Fibroblast of skin of back (primary cell): Measurements from ENCODE around the gene MMP24.
A peak's percentile ranks its signal among the peaks of the same experiment; 100 is the strongest.
"Not testable (repeated sequence)": the region's sequence is repeated elsewhere in the genome, so short reads cannot be mapped to it uniquely, and the experiment has no call there.

ENCODE experiments used
- DNase-seq: peaks from one replicate; pipeline ENCODE4 v3.0.0-alpha.2; 2013

The MMP24 gene

DNA sequence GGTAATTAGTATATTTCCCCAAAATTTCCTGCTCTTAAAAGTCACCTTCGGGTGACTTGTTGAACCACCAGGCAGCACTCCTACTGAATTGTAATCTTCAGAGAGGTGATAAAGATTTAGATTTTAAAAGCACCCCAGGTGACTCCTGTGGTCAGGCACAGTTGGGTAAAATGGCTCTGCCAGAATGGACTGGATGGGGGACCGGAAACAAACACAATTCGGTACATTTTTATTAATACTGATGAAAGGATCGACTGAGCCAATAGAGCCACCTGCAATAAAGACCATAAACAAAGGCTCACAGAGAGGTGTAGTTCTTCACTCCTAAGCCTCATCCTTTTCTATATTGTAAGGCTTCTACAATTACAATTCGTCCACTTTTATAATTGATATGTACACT lies 85.3 kb downstream of the MMP24 start:
- DNase-seq: no peak

DNA sequence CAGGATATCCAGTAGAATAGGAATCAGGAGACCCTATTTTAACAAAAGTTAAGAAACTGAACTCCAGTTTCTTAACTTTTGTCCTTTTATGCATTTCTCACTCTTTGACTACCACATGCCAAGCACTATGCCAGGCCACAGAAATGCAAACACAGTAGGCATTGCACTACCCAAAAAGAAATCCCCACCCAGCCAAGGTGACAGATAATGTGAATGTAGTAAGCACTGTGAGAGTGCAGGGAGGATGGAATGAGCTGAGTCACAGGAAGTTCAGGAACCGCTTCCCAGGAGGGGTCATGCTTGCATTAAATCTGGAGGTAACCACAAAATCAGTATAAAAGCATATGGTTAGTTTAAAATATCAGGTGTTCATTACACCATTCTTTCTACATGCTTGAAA lies 85.8 kb downstream of the MMP24 start:
- peak; percentile 93 for DNase-seq

DNA sequence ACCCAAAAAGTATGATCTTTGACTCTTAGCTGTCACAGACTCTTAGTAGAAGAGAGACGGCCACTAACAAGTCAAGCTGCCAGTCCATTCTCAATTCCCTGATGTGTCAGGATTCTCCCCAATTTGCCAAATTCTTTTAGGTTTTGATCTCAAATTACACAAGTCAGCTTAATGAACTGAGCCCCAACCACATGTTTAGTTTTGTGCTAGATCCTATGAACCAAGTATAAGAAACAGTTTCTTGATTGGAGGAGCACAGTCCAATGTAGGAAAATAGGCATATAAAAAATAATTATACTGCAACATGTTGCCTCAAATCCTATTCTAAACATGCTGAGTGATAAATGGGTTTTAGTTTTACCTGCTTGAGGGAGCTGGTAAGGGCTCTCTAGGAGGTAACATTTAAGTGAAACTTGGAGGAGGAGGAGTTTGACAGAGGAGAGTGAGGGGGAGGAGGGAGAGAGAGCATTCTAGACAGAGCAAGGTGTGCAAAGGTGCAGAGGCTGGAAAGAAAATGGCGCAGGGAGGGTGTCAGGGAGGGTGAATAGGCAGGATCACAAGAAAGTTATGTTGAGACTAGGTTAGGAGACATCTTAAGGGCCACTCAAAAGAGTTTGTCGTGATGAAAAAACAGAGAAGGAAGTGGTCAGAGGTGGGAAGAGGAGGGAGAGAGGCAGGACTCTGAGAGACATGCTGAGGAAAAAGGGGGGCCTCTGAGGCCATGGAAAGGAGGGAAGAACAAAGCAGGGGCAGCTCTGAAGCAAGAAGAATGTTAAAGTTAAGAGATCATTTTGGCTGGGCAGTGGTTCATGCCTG lies 88.5 kb downstream of the MMP24 start:
- no peak for DNase-seq

DNA sequence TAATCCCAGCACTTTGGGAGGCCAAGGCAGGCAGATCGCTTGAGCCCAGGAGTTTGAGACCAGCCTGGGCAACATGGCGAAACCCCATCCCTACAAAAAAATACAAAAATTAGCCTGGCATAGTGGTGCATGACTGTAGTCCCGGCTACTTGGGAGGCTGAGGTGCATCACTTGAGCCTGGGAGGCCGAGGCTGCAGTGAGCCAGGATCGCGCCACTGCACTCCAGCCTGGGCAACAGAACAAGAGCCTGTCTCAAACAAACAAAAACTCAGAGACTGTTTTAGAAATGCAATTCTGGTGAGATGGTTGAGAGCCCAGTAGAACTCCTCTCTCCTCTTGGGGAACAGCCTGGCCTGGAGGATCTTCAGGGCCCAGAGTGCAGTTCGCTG lies 89.1 kb downstream of the MMP24 start:
- DNase-seq: not testable (repeated sequence)

DNA sequence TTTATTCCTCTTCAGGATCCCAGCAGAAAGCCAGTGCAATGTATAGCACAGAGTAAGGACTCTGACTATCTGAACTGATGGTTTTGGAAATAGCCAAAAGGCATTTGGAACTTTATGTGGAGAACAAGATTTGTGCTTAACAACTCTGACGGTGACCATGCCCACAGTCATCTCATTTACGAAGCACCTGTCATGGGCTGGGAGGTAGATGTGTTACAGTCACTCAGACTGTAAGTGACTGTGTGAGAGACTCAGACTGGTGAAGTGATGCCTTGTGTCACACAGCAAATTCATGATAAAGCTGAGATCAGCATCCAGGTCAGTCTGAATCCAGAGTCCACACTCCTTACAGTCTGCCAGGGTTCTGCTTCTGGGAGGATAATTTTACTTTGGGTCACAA lies 89.6 kb downstream of the MMP24 start:
- DNase-seq: no peak

DNA sequence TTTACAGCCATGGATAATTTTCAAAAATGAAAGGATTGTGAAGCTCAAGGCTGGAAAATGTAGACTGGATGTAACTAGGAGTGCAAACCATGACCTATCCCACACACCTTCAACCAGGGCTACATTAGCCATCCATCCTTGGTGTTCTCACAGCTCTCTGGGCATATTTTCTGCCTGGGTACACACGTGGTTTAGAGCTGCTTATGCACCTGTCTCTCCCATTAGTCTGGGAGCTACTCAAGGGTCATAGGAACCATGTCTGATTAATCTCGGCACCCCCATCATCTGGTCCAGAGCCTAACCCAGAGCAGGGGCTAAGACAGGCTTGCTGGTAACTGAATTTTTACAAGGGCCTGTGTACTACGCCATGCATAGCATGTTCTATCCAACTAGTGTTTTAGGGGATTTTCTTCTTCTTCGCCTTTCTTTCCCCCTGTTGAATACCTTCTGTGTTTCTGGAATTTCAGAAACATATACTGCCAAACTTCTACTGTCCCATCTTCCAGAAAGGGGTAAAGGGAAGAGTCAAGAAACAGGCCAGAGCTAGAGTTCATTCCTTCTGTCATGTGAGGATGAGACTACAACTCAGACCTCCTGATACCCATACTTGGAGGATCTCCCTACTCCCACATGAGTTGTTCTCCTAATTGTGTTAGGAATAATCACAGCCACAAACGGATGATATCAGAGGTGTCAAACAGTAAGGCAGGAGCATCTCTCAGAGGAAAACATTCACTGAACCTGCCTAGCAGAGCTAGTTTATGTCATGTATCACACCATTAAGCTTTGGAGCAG lies 91.1 kb downstream of the MMP24 start:
- no peak for DNase-seq

DNA sequence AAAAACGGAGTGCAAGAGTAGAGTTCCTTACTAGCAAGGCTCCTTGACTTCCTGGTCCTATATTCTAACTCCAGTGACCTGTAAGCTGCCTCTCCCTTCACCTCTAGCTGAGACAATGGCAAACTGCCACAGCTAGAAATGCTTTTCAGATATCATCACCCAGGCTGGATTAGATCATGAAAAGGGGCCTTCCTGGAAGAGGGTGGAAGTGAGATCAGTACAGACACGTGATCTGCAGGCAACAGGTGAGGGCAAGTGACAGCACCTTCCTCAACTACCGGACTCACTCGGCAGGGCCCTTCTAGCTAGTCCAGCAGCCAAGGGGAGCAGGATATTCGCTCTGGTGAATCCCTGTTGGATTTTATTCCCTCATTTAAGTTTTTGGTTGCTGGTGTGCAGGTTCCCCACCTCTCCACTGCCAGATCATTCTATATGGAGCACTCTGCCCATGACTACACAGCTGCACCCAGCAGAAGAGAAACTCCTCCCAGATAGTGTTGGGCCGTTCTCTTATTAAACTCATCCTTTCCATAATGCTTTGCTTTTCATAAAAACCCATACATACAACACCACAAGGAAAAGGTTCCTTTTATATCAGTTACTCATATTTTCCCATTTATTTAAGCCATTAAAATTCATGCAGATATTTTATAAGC lies 92.1 kb downstream of the MMP24 start:
- DNase-seq: peak; percentile 91

DNA sequence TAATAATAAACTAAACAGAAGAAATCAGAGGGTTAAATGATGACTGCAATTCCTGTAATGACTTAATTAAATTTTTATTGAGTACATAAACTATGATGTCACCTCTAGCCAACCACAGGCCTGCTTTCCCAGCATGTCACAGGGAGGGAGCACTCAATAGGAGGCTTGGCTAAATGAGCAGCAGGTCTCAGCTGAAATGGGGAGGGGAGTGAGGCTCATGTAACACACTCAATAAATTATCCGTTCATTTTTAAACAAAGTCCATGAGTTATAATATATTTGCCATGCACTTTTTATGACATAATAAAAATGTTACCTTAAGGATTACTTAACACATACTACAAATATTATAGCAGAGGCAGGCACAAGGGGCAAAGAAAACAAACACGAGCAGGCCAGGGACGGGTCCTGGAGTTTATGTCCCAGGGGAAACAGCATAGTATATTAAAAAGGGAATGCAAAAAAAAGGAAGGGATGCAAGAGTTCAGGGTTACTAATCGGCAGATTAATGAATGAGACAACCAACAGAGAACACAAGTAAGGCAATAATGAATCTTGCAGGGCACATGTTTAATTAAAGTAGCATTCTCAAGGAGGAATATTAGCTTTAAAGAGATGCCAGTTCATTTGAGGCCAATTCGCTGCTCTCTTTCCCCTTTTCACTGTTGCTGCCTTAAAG lies 92.8 kb downstream of the MMP24 start:
- DNase-seq: peak; percentile 93

DNA sequence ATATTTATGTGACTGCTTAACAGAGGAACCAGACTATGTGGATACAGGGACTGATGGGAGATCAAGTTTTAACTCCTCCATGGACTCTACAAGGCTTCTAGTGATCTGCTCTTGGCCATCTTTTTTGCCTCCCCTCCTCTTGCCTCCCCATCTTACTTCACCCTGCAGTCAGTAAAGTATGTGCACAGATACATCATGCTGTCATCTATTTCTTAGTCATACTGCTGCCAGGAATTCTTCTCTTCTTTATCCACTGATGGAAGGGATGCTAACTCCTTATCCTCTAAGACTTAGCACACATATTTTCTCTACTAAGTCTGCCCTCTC lies 93.3 kb downstream of the MMP24 start:
- peak; percentile 95 for DNase-seq

DNA sequence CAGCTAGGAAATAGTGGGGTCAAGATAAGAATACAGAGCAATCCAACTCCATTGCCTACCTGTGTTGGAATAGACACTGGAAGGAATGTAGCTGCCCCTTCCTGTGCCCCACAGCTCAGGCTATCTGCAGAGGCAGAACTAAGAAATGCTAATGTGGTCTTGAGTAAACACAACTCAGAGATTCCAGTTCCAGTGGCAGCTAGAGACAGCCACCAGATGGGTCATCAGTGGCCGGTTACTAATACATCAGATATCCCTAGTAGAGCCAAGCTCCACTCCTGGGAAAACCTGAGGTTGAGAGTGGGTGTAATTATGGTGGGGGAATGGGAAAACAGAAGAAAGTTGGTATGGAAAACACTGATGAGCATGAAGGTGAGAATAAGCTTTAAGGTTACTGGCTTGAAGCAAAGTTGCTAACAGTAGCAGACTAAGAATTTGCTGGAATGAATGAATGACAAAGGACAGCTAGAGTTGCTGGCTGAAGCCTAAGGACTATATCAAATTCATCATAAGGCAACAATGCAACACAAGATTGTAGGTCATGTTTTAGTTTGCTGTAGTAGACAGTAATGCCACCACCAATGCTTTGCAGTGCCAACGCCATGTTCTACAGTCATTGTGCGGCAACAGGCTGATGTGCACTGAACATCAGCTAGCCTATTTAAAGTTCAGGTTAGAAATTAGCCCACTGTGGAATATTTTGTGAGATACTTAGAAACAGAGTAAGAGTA lies 94.1 kb downstream of the MMP24 start:
- DNase-seq: peak; percentile 98

DNA sequence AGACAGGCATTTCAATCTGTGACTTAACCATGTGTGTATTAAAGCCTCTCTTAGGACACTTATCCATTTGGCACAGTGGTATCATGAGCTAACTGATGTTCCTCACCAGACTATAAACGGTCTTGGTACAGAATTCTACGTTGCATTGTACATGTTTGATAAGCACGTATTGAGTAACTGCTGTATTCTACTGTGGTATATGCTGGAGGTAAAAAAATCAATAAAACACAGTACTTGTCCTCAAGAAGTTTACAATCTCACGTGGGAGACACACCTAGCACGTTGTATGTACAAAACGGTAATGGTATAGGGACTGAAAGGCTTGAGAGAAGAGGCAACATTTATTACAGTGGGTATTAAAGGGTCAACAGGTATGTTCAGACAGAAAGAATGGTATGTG lies 98.9 kb downstream of the MMP24 start:
- DNase-seq: no peak

DNA sequence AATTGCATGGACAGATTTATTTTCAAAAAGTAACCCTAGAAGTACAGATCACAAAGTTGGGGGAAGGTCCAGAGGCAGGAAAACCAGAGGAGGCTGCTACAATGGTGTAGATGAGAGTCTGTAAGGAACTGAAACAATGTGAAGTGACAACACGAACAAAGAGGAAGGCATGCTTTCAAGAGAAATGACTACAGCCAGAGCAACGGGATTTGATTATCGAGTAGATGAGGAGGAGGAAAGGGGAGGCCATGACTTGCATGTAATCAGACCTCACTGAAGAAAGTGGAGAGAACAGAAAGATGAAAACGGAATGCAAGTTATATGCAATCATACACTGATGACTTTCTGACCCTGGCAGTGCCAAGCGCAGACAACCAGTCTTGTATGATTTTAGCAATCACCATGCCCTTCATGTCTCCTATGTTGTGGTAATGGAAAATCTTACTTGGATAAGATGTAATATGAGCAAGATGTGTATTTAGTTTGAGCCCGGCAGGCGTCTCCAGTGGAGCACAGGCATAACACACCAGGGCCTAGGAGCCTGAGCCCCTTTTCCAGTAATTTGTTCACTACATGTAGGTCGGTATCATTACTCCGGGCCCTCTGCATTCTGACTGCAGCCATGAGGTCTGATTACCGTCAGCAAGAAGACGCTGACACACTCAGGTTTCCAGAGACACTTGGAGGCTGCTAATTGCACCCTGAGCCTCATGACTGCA lies 99.7 kb downstream of the MMP24 start:
- peak; percentile 53 for DNase-seq
